SW480 (cell line): ENCODE measurements around the gene TRH.
A peak's percentile ranks its signal among the peaks of the same experiment; 100 is the strongest.
"Not testable (repeated sequence)": the region's sequence is repeated elsewhere in the genome, so short reads cannot be mapped to it uniquely, and the experiment has no call there.

Experiments
- DNase-seq: peaks from one replicate; pipeline ENCODE4 v3.0.0-alpha.2; 2016; ENCODE audit warnings: low spot score

Gene TRH

DNA sequence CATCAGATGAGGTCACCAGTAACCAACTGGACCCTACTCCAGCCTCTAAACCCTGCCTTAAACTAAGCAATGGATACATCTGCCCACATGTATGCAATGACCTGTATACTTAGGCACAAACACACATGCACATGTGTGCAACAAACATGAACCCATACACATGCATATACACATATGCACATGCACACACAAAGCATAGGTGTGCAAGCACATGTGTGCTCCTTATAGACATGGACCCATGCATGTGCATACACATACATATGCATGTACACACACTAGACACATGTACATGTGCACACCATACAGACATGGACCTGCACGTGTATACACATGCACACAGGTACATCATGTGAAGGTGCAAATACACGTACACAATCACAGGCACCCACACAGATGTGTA is 8.6 kb upstream of the TRH start:
- no peak for DNase-seq

- no peak for DNase-seq
Observed at GRCh38 chr3:129966876-129967275, 7.6 kb upstream of the TRH start.

DNA sequence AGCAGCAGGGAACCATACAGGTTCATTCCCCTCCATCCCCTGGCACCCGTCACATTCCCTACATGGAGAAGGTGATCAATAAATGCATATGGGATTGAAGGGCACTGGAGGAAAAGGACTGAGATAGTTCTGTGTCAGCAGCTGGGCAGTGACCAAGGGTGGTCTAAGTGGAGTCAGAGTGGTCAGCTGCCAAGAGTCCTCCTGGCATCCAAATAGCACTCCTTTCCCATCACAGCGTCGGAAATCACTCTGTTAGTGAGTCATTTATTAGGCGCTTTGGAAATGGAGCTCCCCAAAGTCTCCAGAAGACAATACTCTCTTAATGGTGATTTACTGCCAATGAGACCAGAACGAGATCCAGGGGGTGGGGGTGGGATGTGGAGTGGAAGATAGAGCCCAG is 6.8 kb upstream of the TRH start:
- no peak for DNase-seq

DNA sequence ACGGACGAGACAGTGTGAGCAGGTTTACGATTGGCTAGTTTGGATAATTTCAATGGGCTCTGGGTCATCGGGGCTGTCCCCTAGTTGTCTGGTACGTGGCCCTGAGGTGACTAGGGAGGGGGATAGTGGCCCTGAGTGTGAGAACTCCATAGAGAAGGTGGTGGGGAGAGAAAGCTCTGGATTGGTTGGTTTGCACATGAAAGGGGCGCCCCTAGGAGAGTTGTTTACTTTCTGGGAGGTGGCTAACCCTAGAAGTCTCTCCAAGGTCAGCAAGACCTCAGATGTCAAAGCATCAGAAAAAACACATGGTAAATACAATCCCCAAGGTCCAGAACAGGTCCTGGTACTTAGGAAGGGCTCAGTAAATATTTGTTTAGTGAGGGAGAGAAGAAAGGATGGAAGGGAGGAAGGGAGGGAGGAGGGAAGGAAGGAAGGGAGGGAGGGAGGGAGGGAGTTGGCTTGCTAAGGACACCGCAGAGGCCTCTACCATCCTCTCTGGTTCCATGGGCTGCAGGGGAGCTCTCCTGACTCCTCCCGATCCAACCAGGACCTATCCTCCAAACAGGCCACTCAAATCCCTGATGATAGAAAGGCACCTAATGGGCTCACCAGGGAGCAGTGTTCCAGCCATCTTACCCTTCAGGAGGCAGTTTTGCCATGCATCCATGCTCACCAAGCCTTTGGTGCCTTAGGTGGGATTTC is 3.0 kb upstream of the TRH start:
- DNase-seq: no peak

GRCh38 chr3:129972301-129972700 is 2.2 kb upstream of the TRH start:
- DNase-seq: no peak

DNA sequence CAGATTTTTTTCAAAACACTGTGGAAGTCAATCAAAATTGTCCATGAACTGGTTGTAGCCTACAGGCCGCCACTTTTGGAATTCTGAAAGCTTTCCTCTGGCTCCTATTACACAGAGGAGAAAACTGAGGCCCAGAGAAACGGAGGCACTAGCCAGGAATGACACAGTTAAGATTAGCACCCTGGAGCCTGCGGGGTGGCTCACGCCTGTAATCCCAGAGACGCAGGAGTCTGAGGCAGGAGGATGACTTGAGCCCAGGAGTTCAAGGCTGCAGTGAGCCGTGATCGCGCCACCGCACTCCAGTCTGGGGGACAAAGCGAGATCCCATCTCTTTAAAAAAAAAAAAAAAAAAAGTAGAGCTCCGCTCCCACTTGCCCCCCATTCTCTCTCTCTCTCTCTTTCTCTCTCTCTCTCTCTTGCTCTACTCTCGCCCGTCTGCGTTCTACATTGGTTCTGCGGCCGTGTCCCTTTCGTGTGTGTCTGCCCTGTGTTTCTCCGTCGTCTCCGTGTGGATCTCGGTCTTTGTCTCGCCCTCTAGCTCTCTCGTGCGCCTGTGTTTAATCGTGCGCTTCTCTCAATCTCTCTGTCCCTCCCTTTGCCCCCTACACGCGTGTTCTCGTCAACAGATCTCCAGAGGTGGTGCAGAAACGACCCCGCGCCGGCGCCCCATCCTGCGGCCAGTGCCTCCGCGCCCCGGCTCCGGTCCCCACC is 512 bp upstream of the TRH start:
- DNase-seq: no peak

DNA sequence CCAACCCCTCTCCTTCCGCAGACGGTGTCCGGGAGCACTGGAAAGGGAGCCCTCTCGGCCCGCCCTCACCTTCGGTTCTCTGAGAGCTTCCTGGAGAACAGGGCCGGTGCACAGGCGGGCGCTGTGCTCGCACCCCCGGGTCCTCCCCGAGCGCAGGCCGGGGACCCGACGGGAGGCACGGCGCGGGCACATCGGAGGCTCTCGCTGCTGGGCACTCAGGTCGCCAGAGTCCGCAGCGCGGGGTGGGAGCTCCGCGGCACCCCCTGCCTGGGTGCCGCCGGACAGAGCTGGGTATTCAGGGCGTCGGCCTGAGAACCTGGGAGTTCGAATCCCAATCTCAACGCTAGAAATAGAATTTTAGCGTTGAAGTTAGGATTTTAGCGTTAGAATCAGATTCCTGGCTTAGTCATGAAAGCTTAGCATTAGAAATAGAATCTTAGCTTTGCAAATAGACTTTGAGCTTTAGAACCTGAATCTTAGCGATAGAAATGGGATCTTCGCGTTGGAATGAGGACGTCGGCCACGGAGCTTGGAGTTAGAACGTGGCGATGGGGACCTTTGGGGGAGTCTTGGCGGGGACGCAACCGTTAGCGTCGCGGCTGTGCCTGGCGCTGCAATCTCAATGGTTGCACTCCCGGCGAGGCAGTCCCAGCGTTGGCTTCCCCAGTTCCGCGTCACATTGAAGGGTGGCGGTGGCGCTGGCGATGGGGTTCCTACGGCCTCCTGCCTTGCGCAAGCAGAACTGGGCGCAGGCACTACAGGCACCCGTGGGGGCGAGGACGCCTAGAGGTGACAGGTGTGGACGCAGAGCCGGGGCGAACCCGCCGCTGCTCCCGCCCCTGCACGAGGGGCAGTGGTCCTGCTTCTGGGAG is 549 bp downstream of the TRH start:
- DNase-seq: no peak

DNA sequence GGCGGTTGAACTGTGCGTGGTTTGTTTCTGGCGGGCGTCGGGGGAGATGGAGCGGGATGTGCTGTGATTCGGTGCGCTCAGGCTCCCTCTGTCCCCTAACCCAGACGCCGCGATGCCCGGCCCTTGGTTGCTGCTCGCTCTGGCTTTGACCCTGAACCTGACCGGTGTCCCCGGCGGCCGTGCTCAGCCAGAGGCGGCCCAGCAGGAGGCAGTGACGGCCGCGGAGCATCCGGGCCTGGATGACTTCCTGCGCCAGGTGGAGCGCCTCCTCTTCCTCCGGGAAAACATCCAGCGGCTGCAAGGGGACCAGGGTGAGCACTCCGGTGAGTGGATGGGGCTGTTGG is 1.2 kb downstream of the TRH start:
- no peak for DNase-seq

GRCh38 chr3:129976286-129976685 is 1.8 kb downstream of the TRH start:
- no peak for DNase-seq

- no peak for DNase-seq
Observed at GRCh38 chr3:129978123-129978522, 3.6 kb downstream of the TRH start.

- DNase-seq: no peak
Observed at GRCh38 chr3:129979905-129980304, 5.4 kb downstream of the TRH start.

- no peak for DNase-seq
Observed at GRCh38 chr3:129983561-129983960, 9.0 kb downstream of the TRH start.

GRCh38 chr3:129984125-129984524 is 9.6 kb downstream of the TRH start:
- no peak for DNase-seq

GRCh38 chr3:129985113-129985512 is 10.6 kb downstream of the TRH start:
- no peak for DNase-seq

- DNase-seq: no peak
Observed at GRCh38 chr3:129988429-129988828, 13.9 kb downstream of the TRH start.

GRCh38 chr3:129989414-129989813 is 14.9 kb downstream of the TRH start:
- no peak for DNase-seq

GRCh38 chr3:129992781-129993180 is 18.3 kb downstream of the TRH start:
- peak; percentile 14 for DNase-seq

DNA sequence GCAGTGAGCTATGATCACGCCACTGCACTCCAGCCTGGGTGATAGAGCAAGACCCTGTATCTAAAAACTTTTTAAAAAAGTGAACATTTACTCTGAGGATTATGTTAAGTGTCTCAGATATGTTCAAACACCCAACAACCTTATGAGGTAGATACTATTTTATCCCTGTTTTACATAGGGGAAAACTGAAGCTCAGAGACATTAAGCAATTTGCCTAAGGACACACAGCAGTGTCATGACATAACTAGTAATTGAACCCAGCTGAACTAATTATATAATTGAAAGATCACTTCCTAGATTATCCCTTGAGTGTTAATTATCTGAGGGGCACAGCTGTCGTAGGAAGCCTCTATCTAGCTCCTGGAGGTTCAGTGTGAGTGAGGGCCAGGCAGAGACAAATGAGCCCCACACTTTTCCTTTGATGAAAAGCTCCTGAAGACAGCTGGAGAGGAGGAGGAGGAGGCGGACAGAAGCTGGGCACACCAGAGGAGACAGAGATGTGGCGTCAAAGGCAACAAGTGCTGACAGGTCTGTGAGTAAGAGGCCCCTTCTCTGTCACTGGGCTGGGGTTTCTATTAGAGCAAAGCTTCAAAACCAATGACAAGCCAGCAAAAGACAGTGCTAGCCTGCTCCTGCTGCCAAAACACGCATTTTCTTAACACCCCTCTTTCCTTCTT is 20.5 kb downstream of the TRH start:
- DNase-seq: no peak

DNA sequence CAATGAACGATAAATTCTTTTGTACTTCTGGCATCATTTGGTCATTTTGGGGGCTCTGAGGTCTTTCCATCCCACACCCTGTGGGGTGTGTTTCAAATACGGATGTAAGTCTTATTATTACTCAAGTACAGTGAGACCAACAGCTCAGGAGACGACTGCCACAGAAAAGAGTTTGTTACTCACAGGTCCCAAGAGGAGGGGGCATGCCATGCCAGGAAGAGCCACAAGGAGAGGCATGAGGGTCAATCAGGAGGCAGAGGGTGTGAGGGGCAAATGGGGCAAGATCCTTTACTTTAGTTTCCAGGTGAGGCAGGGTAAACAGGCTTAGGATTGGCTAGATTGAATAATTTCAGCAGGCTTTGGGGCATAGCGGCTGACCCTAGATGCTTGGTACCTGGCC is 21.6 kb downstream of the TRH start:
- DNase-seq: no peak

- DNase-seq: not testable (repeated sequence)
Observed at GRCh38 chr3:129999176-129999575, 24.7 kb downstream of the TRH start.

GRCh38 chr3:130002666-130003598 is 28.4 kb downstream of the TRH start:
- DNase-seq: peak; percentile 20
